Measurements from ENCODE around the gene PDE1C.

- no peak for TF ChIP-seq CTCF (conservative IDR thresholded peaks at IDR 0.05; ENCODE audit: low read depth, low read length)
- TF ChIP-seq EZH2 (IDR thresholded peaks at IDR 0.05; ENCODE audit: borderline replicate concordance, low read depth, low read length, poor library complexity, severe bottlenecking) = no peak
These were observed 45.6 kb upstream of the PDE1C start for GRCh38 chr7:32115831-32116230.

Measured in A673 (cell line).